ENCODE measurements around the gene MAGOH. TPM values are rescaled to one million over a fixed set of nuclear protein-coding genes. Genes with fewer than 3 reads are reported as not detected.
A peak's percentile ranks its signal among the peaks of the same experiment; 100 is the strongest.

MAGOH gene
- total RNA-seq (ENCODE audit: low replicate concordance) = 61.4 and 109 TPM in 2 replicates

- H3K27ac ChIP-seq = no peak within 1 kb of the TSS
- Mint-ChIP-seq H3K4me1 (peaks cover 22% of the 10 kb centered on the region), H3K27ac (peak within 1 kb of the TSS; percentile 94), H3K27me3 (ENCODE audit: insufficient read depth, low read depth) (peaks cover 2% of the 10 kb centered on the region), H3K36me3 (peaks cover 9% of the 10 kb centered on the region), H3K9me3 (no peaks in the 10 kb centered on the region), H3K4me3 (peak within 1 kb of the TSS; percentile 90)
- H3K79me2 ChIP-seq (ENCODE audit: low read depth) = peaks cover 34% of the 10 kb centered on the region
- peaks cover 5% of the 10 kb centered on the region for H3F3A ChIP-seq (ENCODE audit: low read depth)
- H4K20me1 ChIP-seq (ENCODE audit: low read depth) = no peaks in the 10 kb centered on the region
- no peaks in the 10 kb centered on the region for H3K9me3 ChIP-seq (ENCODE audit: low read depth)
- peak within 1 kb of the TSS; percentile 82 for H2AFZ ChIP-seq (replicated peaks)
- peak within 1 kb of the TSS; percentile 87 for H3K4me2 ChIP-seq
- peaks cover 3% of the 10 kb centered on the region for H3K27me3 ChIP-seq
- DNase-seq (ENCODE audit: low spot score) = peak; percentile 97
- H3K9ac ChIP-seq = peak within 1 kb of the TSS; percentile 89
- no peak for TF ChIP-seq EZH2 (IDR thresholded peaks at IDR 0.05)
- no peak for TF ChIP-seq EZH2phosphoT487 (IDR thresholded peaks at IDR 0.05)
- TF ChIP-seq CTCF (IDR thresholded peaks at IDR 0.05) = no peak
- H3K4me1 ChIP-seq = peaks cover 9% of the 10 kb centered on the region
- H3K4me3 ChIP-seq = peak within 1 kb of the TSS; percentile 83
- H3K36me3 ChIP-seq = no peaks in the 10 kb centered on the region
Measured at GRCh38 chr1:53238197-53239155, at the start of gene MAGOH. Gene MAGOH (minus strand): TSS chr1:53238518. CDS start chr1:53238448, 70 bp downstream.

- Mint-ChIP-seq H3K27ac (peak overlapping the region; percentile 58), H3K36me3 (peaks cover 11% of the 10 kb centered on the region), H3K9me3 (no peaks in the 10 kb centered on the region), H3K27me3 (ENCODE audit: insufficient read depth, low read depth) (peaks cover 6% of the 10 kb centered on the region), H3K4me1 (peaks cover 45% of the 10 kb centered on the region), H3K4me3 (peak overlapping the region; percentile 35)
- Histone ChIP-seq H3K9ac (no peak overlapping the region), H3K4me1 (peaks cover 52% of the 10 kb centered on the region), H2AFZ (replicated peaks) (no peak overlapping the region), H3K9me3 (ENCODE audit: low read depth) (no peaks in the 10 kb centered on the region), H3F3A (ENCODE audit: low read depth) (peaks cover 38% of the 10 kb centered on the region), H3K27me3 (no peaks in the 10 kb centered on the region), H3K4me3 (no peak overlapping the region), H4K20me1 (ENCODE audit: low read depth) (peaks cover 11% of the 10 kb centered on the region), H3K27ac (peak overlapping the region; percentile 96), H3K36me3 (no peaks in the 10 kb centered on the region), H3K4me2 (peak overlapping the region; percentile 65), H3K79me2 (ENCODE audit: low read depth) (peaks cover 10% of the 10 kb centered on the region)
- peak; percentile 72 for DNase-seq (ENCODE audit: low spot score)
- no peak for TF ChIP-seq EZH2 (IDR thresholded peaks at IDR 0.05)
- TF ChIP-seq CTCF (IDR thresholded peaks at IDR 0.05) = no peak
- TF ChIP-seq EZH2phosphoT487 (IDR thresholded peaks at IDR 0.05) = no peak
Measured at GRCh38 chr1:53286955-53287354, 48.6 kb upstream of the MAGOH start.

- Mint-ChIP-seq H3K9me3 (no peaks in the 10 kb centered on the region), H3K36me3 (peaks cover 8% of the 10 kb centered on the region), H3K4me1 (peaks cover 43% of the 10 kb centered on the region), H3K27ac (no peak overlapping the region), H3K27me3 (ENCODE audit: insufficient read depth, low read depth) (peaks cover 2% of the 10 kb centered on the region), H3K4me3 (peak overlapping the region; percentile 44)
- Histone ChIP-seq H3K36me3 (no peaks in the 10 kb centered on the region), H3K4me3 (no peak overlapping the region), H3F3A (ENCODE audit: low read depth) (peaks cover 38% of the 10 kb centered on the region), H2AFZ (replicated peaks) (no peak overlapping the region), H3K9me3 (ENCODE audit: low read depth) (no peaks in the 10 kb centered on the region), H3K4me2 (no peak overlapping the region), H3K79me2 (ENCODE audit: low read depth) (peaks cover 5% of the 10 kb centered on the region), H3K27me3 (no peaks in the 10 kb centered on the region), H4K20me1 (ENCODE audit: low read depth) (peaks cover 11% of the 10 kb centered on the region), H3K4me1 (peaks cover 44% of the 10 kb centered on the region), H3K27ac (no peak overlapping the region), H3K9ac (no peak overlapping the region)
- DNase-seq (ENCODE audit: low spot score) = no peak
- TF ChIP-seq EZH2 (IDR thresholded peaks at IDR 0.05) (no peak), CTCF (IDR thresholded peaks at IDR 0.05) (no peak), EZH2phosphoT487 (IDR thresholded peaks at IDR 0.05) (no peak)
Measured at GRCh38 chr1:53285969-53286760, 47.8 kb upstream of the MAGOH start.
